Measurements from ENCODE around the gene EIF1. TPM values are rescaled to one million over a fixed set of nuclear protein-coding genes. Genes with fewer than 3 reads are reported as not detected.
"Not testable (repeated sequence)": the region's sequence is repeated elsewhere in the genome, so short reads cannot be mapped to it uniquely, and the experiment has no call there.

Gene EIF1
- total and polyA plus RNA-seq, 5 donors from 2014 or later, result 1,357 to 2,625 (median 1,546) TPM

DNA sequence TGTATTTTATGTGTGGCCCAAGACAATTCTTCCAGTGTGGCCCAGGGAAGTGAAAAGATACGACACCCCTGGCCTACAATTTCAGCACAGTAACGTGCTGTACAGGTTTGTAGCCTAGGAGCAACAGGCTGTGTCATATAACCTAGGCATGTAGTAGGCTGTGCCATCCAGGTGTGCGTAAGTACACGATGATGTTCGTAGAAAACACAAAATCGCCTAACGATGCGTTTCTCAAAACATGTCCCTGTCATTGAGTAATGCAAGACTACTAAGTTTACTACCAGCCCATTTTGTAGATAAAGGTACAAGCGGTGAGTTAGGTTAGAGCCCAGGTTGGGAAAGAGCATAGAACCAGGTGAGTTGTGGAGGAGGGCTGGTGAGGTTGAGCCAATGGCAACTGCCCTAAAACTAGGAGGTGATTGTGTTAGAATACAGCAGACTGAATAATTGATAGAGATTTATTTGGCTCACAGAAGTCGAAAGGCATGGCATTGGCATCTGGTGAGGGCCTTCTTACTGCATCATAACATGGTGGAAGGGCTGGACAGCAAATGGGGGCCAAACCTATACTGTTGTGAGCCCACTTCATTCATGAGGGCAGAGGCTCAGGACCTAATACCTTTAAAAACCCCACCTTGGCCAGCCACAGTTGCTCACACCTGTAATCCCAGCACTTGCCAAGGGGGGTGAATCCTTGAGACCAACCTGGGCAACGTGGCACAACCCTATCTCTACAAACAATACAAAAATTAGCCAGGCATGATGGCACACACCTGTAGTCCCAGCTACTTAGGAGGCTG is 4.2 kb downstream of the EIF1 start:
- H3K4me3 Mint-ChIP-seq, result peak overlapping the region in 3 of 4 donors; percentile 48 to 100 (median 61)
- Histone ChIP-seq H3K9me3 (ENCODE audit: control insufficient read depth in 2 of 2, low read length in 2 of 2) (no peaks in the 10 kb centered on the region), H3K27ac (ENCODE audit: insufficient read depth, low read length, poor library complexity, severe bottlenecking) (no peak overlapping the region), H3K4me3 (ENCODE audit: low read depth, low read length) (no peak overlapping the region), H3K36me3 (ENCODE audit: control insufficient read depth, insufficient read depth, low read length) (peaks cover 56% of the 10 kb centered on the region), H3K4me1 (ENCODE audit: control insufficient read depth, insufficient read depth, low read length, poor library complexity, severe bottlenecking) (peaks cover 36% of the 10 kb centered on the region), H3K27me3 (ENCODE audit: control insufficient read depth, insufficient read depth, low read length) (no peaks in the 10 kb centered on the region)
- H3K4me1 Mint-ChIP-seq, result peaks cover 15 to 55% (median 40%) of the 10 kb centered on the region in 4 donors
- no peak for ATAC-seq (ENCODE audit: low read depth in 2 of 2)
- peaks cover 48% of the 10 kb centered on the region for H3K36me3 Mint-ChIP-seq
- peaks cover 24% of the 10 kb centered on the region for H3K27me3 Mint-ChIP-seq
- DNase-seq, result peak in 1 of 3 donors; percentile 48
- H3K27ac Mint-ChIP-seq, result peak overlapping the region; percentile 26 to 98 (median 92)
- no peaks in the 10 kb centered on the region for H3K9me3 Mint-ChIP-seq

DNA sequence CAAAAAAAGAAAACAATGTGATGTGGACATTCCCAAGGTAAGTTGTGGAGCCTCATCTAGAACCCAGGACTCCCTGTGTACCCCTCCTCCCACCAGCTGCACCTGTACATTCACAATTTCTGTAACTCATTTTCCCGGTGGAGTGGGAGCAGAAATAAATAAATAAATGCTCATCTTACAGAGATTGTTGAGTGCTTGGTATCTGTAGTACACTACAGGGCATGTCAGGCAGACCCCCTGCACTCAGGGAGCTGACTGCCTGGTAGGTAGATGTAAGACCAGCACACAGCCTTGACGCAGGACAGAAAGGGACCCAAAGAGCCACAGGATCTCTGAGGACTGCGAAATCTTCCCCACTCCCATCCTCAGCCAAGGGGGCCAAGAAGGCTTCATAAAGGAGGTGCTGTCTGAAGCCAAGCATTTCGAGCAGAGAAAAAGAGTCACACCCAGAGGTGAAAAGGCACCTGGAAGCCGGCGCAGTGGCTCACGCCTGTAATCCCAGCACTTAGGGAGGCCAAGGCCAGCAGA is 6.5 kb downstream of the EIF1 start:
- H3K27ac ChIP-seq (ENCODE audit: insufficient read depth, low read length, poor library complexity, severe bottlenecking), result no peak overlapping the region
- Mint-ChIP-seq H3K27ac (no peak overlapping the region), H3K27me3 (peaks cover 13% of the 10 kb centered on the region), H3K9me3 (no peaks in the 10 kb centered on the region), H3K4me3 (peak overlapping the region in 2 of 4 donors; percentile 15 to 26), H3K36me3 (peaks cover 40% of the 10 kb centered on the region), H3K4me1 (peaks cover 11 to 42% (median 30%) of the 10 kb centered on the region in 4 donors)
- no peaks in the 10 kb centered on the region for H3K9me3 ChIP-seq (ENCODE audit: control insufficient read depth in 2 of 2, low read length in 2 of 2)
- peaks cover 25% of the 10 kb centered on the region for H3K4me1 ChIP-seq (ENCODE audit: control insufficient read depth, insufficient read depth, low read length, poor library complexity, severe bottlenecking)
- H3K36me3 ChIP-seq (ENCODE audit: control insufficient read depth, insufficient read depth, low read length), result peaks cover 48% of the 10 kb centered on the region
- no peaks in the 10 kb centered on the region for H3K27me3 ChIP-seq (ENCODE audit: control insufficient read depth, insufficient read depth, low read length)
- ATAC-seq (ENCODE audit: low read depth in 2 of 2), result no peak
- DNase-seq, result peak in 1 of 3 donors; percentile 22
- H3K4me3 ChIP-seq (ENCODE audit: low read depth, low read length), result no peak overlapping the region

DNA sequence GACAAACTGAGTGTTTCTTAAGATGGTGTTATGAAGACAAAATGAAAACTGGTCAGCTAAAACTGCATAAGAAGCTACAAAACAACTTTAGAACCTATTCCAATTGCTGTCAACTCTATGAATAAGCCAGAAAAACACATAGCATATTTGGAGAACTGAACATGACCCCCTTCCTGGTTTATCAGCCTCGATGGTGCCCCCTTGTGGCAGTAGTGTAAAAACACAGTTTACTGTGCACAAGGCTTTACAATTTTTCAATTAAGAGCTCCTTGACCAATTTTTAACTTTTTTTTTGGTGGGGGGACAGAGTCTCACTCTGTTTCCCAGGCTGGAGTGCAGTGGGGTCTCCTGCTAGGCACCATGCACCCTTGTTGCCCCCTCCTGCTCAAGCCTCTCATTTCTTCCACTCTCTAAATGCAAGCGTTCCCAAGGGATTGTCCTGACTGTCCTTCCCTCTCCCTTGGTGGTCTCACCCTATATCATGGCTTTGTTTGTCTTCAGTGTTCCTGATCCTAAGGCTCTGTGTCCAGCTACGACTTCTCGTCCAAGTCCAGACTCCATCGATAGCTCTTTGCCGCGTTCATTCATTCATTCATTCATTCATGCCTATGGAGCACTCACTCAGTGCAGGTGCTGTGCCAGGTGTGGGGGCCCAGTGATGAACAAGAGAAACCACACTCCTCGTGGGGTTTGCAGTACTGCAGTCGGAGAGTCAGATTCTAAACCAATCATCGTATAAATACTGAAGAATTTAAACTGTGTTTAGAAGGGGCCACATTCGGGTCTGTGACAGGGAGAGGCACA is 7.5 kb downstream of the EIF1 start:
- H3K27me3 Mint-ChIP-seq, result peaks cover 9% of the 10 kb centered on the region
- H3K4me3 ChIP-seq (ENCODE audit: low read depth, low read length), result no peak overlapping the region
- H3K27me3 ChIP-seq (ENCODE audit: control insufficient read depth, insufficient read depth, low read length), result no peaks in the 10 kb centered on the region
- no peaks in the 10 kb centered on the region for H3K9me3 ChIP-seq (ENCODE audit: control insufficient read depth in 2 of 2, low read length in 2 of 2)
- ATAC-seq (ENCODE audit: low read depth in 2 of 2) (peak; percentile 52 to 56), DNase-seq (peak; percentile 70 to 87 (median 79))
- no peaks in the 10 kb centered on the region for H3K9me3 Mint-ChIP-seq
- peaks cover 39% of the 10 kb centered on the region for H3K36me3 ChIP-seq (ENCODE audit: control insufficient read depth, insufficient read depth, low read length)
- peaks cover 22% of the 10 kb centered on the region for H3K4me1 ChIP-seq (ENCODE audit: control insufficient read depth, insufficient read depth, low read length, poor library complexity, severe bottlenecking)
- peaks cover 15 to 38% (median 30%) of the 10 kb centered on the region in 4 donors for H3K4me1 Mint-ChIP-seq
- H3K27ac Mint-ChIP-seq, result peak overlapping the region; percentile 58 to 86 (median 75)
- no peak overlapping the region for H3K27ac ChIP-seq (ENCODE audit: insufficient read depth, low read length, poor library complexity, severe bottlenecking)
- H3K36me3 Mint-ChIP-seq, result peaks cover 31% of the 10 kb centered on the region
- peak overlapping the region in 3 of 4 donors; percentile 28 to 88 (median 80) for H3K4me3 Mint-ChIP-seq

DNA sequence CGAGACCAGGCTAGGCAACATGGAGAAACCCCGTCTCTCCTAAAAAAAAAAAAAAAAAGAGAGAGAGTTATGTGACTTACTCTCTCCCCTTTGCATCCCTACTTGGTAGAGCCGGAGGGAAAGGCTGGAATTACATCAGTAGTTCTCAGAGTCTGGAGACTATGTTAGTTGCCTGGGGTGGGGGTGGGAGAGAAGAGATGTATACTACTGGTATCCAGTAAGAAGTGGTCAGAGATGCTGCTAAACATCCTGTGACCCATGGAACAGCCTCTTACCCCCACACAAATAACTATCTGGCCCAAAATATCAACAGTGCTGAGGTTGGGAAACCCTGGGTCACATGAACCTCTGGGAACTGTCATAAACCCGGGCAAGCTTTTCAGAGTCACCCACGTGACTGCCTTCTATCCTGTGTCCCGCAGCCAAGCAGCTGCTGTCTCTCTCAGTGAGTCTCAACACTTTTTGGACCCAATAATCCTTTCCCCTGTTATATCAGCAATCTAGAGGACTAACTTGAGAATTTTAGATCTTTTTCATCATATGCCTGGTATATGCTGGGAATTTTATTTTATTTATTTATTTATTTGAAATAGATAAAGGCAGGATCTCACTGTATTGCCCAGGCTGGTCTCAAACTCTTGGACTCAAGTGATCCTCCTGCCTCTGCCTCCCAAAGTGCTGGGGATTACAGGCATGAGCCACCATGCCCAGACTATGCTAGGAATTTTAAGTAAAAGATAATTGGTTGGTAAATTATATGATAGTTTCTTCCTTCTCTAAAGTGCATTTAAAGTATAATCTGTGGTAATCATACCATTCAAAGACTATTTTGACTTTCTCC is 8.7 kb downstream of the EIF1 start:
- ATAC-seq (ENCODE audit: low read depth in 2 of 2) (no peak), DNase-seq (no peak)
- Mint-ChIP-seq H3K4me1 (peaks cover 12 to 38% (median 29%) of the 10 kb centered on the region in 4 donors), H3K27ac (no peak overlapping the region), H3K27me3 (peaks cover 9% of the 10 kb centered on the region), H3K36me3 (peaks cover 19% of the 10 kb centered on the region), H3K9me3 (no peaks in the 10 kb centered on the region), H3K4me3 (no peak overlapping the region)
- H3K9me3 ChIP-seq (ENCODE audit: control insufficient read depth in 2 of 2, low read length in 2 of 2), result no peaks in the 10 kb centered on the region
- H3K27ac ChIP-seq (ENCODE audit: insufficient read depth, low read length, poor library complexity, severe bottlenecking), result no peak overlapping the region
- no peaks in the 10 kb centered on the region for H3K27me3 ChIP-seq (ENCODE audit: control insufficient read depth, insufficient read depth, low read length)
- no peak overlapping the region for H3K4me3 ChIP-seq (ENCODE audit: low read depth, low read length)
- H3K4me1 ChIP-seq (ENCODE audit: control insufficient read depth, insufficient read depth, low read length, poor library complexity, severe bottlenecking), result peaks cover 28% of the 10 kb centered on the region
- peaks cover 27% of the 10 kb centered on the region for H3K36me3 ChIP-seq (ENCODE audit: control insufficient read depth, insufficient read depth, low read length)

DNA sequence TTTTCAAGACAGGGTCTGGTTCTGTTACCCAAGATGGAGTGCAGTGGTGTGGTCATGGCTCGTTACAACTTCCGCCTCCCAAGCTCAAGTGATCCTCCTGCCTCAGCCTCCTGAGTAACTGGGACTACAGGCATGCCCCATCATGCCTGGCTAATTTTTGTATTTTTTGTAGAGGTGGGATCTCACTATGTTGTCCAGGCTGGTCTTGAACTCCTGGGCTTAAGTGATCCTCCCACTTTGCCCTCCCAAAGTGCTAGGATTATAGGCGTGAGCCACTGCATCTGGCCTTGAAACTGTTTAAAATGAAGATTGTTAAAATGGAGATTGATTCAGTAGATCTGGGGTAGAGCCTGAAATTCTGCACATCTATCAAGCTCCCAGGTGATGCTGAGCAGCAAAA is 12.2 kb downstream of the EIF1 start:
- not testable (repeated sequence) for H3K36me3 Mint-ChIP-seq; ATAC-seq (ENCODE audit: low read depth in 2 of 2); H3K36me3 ChIP-seq (ENCODE audit: control insufficient read depth, insufficient read depth, low read length); H3K9me3 Mint-ChIP-seq; DNase-seq; H3K27me3 ChIP-seq (ENCODE audit: control insufficient read depth, insufficient read depth, low read length); H3K27me3 Mint-ChIP-seq; H3K9me3 ChIP-seq (ENCODE audit: control insufficient read depth in 2 of 2, low read length in 2 of 2)
- Histone ChIP-seq H3K4me3 (ENCODE audit: low read depth, low read length) (peak overlapping the region; percentile 64), H3K4me1 (ENCODE audit: control insufficient read depth, insufficient read depth, low read length, poor library complexity, severe bottlenecking) (peaks cover 28% of the 10 kb centered on the region), H3K27ac (ENCODE audit: insufficient read depth, low read length, poor library complexity, severe bottlenecking) (peak overlapping the region; percentile 60)
- peak overlapping the region in 3 of 4 donors; percentile 28 to 69 (median 61) for H3K4me3 Mint-ChIP-seq
- H3K4me1 Mint-ChIP-seq, result peaks cover 7 to 30% (median 19%) of the 10 kb centered on the region in 4 donors
- H3K27ac Mint-ChIP-seq, result peak overlapping the region; percentile 53 to 93 (median 63)

DNA sequence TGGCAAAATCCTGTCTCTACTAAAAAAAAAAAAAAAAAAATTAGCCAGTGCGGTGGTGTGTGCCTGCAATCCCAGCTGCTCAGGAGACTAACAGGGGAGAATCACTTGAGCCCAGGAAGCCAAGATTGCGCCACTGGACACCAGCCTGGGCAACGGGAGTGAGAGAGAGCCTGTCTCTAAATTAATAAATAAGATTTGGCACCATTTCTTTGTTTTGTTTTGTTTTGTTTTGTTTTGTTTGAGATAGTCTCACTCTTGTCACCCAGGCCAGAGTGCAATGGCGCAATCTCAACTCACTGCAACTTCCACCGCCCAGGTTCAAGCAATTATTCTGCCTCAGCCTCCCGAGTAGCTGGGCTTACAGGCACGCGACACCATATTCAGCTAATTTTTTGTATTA is 14.0 kb downstream of the EIF1 start:
- no peak for DNase-seq
- no peak overlapping the region for H3K27ac Mint-ChIP-seq
- Histone ChIP-seq H3K9me3 (ENCODE audit: control insufficient read depth in 2 of 2, low read length in 2 of 2) (no peaks in the 10 kb centered on the region), H3K4me3 (ENCODE audit: low read depth, low read length) (no peak overlapping the region), H3K36me3 (ENCODE audit: control insufficient read depth, insufficient read depth, low read length) (no peaks in the 10 kb centered on the region), H3K27ac (ENCODE audit: insufficient read depth, low read length, poor library complexity, severe bottlenecking) (no peak overlapping the region), H3K27me3 (ENCODE audit: control insufficient read depth, insufficient read depth, low read length) (no peaks in the 10 kb centered on the region), H3K4me1 (ENCODE audit: control insufficient read depth, insufficient read depth, low read length, poor library complexity, severe bottlenecking) (peaks cover 20% of the 10 kb centered on the region)
- no peak for ATAC-seq (ENCODE audit: low read depth in 2 of 2)
- peaks cover 7 to 21% (median 15%) of the 10 kb centered on the region in 4 donors for H3K4me1 Mint-ChIP-seq
- no peaks in the 10 kb centered on the region for H3K9me3 Mint-ChIP-seq
- no peaks in the 10 kb centered on the region for H3K36me3 Mint-ChIP-seq
- no peak overlapping the region for H3K4me3 Mint-ChIP-seq
- H3K27me3 Mint-ChIP-seq, result no peaks in the 10 kb centered on the region

Measured in CD4-positive, CD25-positive, alpha-beta regulatory T cell (primary cell).